Neural progenitor cell (in vitro differentiated cells): ENCODE data around the gene KRTAP10-5.

ENCODE experiments used
- EZH2 ChIP-seq: fragments of 200-600 bp; sonication (generic); IDR thresholded peaks from 2 replicates; pipeline ENCODE4 v1.6.1; 2017; ENCODE audit warnings: antibody characterized with exemption, mild to moderate bottlenecking, moderate library complexity
- EZH2phosphoT487 ChIP-seq: fragments of 200-600 bp; sonication (generic); IDR thresholded peaks from 2 replicates; pipeline ENCODE4 v1.6.1; 2017; ENCODE audit warnings: antibody characterized with exemption
- TF ChIP-seq, protein P1 (sequence below): fragments of 200-600 bp; sonication (generic); IDR thresholded peaks from 2 replicates; pipeline ENCODE4 v1.5.1; 2017; ENCODE audit warnings: antibody characterized with exemption, mild to moderate bottlenecking

DNA sequence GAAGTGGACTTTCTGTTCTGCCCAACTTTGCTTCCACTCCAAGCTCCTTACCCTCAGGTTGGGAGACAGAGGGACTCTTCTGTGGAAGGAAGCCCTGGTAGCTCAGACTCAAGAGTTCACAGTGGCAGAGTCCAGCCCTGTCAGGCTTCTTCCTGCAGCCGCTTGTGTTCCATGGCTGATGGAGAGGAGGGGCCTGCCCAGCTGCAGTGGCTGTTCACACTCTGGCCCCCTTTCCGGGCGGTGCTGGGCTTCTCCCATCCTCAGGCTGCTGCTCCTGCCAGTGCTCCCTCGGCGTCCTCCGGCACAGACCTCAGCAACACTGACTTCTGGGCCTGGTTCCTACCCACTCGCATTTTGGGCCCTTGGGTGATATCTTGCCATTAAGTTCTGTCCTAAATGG, 44.4 kb downstream of the KRTAP10-5 start:
- TF ChIP-seq, protein P1, sequence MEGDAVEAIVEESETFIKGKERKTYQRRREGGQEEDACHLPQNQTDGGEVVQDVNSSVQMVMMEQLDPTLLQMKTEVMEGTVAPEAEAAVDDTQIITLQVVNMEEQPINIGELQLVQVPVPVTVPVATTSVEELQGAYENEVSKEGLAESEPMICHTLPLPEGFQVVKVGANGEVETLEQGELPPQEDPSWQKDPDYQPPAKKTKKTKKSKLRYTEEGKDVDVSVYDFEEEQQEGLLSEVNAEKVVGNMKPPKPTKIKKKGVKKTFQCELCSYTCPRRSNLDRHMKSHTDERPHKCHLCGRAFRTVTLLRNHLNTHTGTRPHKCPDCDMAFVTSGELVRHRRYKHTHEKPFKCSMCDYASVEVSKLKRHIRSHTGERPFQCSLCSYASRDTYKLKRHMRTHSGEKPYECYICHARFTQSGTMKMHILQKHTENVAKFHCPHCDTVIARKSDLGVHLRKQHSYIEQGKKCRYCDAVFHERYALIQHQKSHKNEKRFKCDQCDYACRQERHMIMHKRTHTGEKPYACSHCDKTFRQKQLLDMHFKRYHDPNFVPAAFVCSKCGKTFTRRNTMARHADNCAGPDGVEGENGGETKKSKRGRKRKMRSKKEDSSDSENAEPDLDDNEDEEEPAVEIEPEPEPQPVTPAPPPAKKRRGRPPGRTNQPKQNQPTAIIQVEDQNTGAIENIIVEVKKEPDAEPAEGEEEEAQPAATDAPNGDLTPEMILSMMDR, result no peak
- TF ChIP-seq EZH2 (no peak), EZH2phosphoT487 (no peak)
